Activated naive CD8-positive, alpha-beta T cell treated with anti-CD3 and anti-CD28 coated beads, Interleukin-2, amount 10 ng/mL, durations not matched to agents 7 days and 5 days (primary cell): Measurements from ENCODE around the gene CYLD. TPM values are rescaled to one million over a fixed set of nuclear protein-coding genes. Genes with fewer than 3 reads are reported as not detected.

Experiments
- ATAC-seq: fragments of 150-1000 bp; cut with Tn5 transposase; one replicate; pipeline ENCODE4 v1.10.0; 2021; ENCODE audit warnings: low read depth, moderate library complexity
- POLR2A ChIA-PET: fragments of 350-600 bp; sonication (Branson Sonifier 250); formaldehyde crosslinking; loops from one replicate; lab custom pipeline; 2021; ENCODE audit warnings: antibody characterized with exemption; lab: Charles Lee
- DNase-seq: peaks from one replicate; pipeline ENCODE4 v3.0.0; 2021
- H3K27ac Mint-ChIP-seq: one replicate; pipeline ENCODE4 v1.8.0; 2022; ENCODE audit warnings: mild to moderate bottlenecking, mixed read lengths
- H3K27me3 Mint-ChIP-seq: one replicate; pipeline ENCODE4 v1.8.0; 2022; ENCODE audit warnings: mild to moderate bottlenecking, moderate library complexity, mixed read lengths
- H3K36me3 Mint-ChIP-seq: one replicate; pipeline ENCODE4 v1.8.0; 2021; ENCODE audit warnings: mild to moderate bottlenecking, mixed read lengths
- H3K4me1 Mint-ChIP-seq: one replicate; pipeline ENCODE4 v1.8.0; 2021; ENCODE audit warnings: mixed read lengths
- H3K4me3 Mint-ChIP-seq: one replicate; pipeline ENCODE4 v1.8.0; 2022; ENCODE audit warnings: mild to moderate bottlenecking, moderate library complexity, mixed read lengths
- H3K9me3 Mint-ChIP-seq: one replicate; pipeline ENCODE4 v1.8.0; 2021; ENCODE audit warnings: mixed read lengths
- total RNA-seq, 2 experiments: library from RNA; stranded (reverse); gene quantifications; one replicate each; pipeline ENCODE4 v1.2.3, GENCODE V29; 2021

Gene CYLD
- 100 to 1,000 TPM; 166 to 172 TPM for total RNA-seq

DNA sequence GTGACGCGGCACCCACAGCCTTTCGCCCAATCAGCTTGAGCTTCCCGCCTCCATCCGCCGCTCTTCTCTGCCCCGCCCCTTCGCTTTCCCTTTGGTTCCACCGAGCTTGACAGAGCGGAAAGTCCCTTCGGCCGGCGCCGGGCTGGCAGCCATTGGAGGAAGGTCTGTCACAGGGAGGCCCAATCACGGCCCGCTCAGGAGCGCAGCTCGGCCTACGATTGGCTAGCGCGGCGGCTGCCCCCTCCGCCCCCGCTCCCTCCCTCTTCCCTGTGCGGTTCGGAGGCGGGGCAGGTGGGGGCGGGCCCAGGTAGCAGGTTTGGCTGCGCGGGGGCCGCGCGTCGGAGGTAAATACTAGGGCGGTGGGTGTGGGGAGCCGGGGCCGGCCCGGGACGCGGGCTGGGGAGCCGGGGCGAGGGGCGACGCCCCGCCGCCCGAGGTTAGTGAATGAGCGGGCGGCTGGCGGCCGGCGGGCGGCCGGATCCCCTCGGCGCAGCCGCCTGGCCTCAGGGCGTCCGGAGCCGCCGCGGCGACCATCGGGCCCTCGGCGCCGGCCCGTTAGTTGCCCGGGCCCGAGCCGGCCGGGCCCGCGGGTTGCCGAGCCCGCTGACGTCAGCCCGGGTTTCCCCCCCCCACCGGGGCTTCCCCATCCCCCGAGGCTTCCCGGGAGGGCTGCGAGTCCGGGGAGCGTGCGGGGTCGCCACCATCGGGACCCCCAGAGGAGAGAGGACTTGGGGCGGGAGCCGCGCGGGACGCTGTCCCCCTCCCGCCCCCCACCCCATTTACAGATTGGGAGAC lies at the start of gene CYLD:
Gene CYLD, plus strand, starts transcription at position 306 of the 795 bp plus-strand sequence. CDS start 7,613 bp downstream, outside the sequence.
- peak within 1 kb of the TSS; percentile 95 for H3K27ac Mint-ChIP-seq
- no peaks in the 10 kb centered on the region for H3K9me3 Mint-ChIP-seq
- H3K4me1 Mint-ChIP-seq: peaks cover 40% of the 10 kb centered on the region
- no peaks in the 10 kb centered on the region for H3K27me3 Mint-ChIP-seq
- POLR2A ChIA-PET: interaction anchor here (0.6 to 7.5 kb wide), 13 partner anchors 9 to 549 kb away, joined by 3 to 144 read pairs (median 3); partner anchors contain the start of gene SNX20
- peak; percentile 98 for DNase-seq
- H3K36me3 Mint-ChIP-seq: peaks cover 25% of the 10 kb centered on the region
- H3K4me3 Mint-ChIP-seq: peak within 1 kb of the TSS; percentile 96
- ATAC-seq: peak; percentile 97

GRCh38 chr16:50692644-50692998 lies 49.3 kb upstream of the CYLD start:
- POLR2A ChIA-PET: no interaction called here
- Mint-ChIP-seq H3K4me3 (peak overlapping the region; percentile 73), H3K36me3 (peaks cover 2% of the 10 kb centered on the region), H3K27me3 (peaks cover 15% of the 10 kb centered on the region), H3K27ac (peak overlapping the region; percentile 60), H3K9me3 (no peaks in the 10 kb centered on the region), H3K4me1 (peaks cover 29% of the 10 kb centered on the region)
- no peak for DNase-seq
- no peak for ATAC-seq

GRCh38 chr16:50692999-50693781 lies 48.7 kb upstream of the CYLD start, which contains the start of gene NOD2:
Gene NOD2, plus strand, starts transcription at chr16:50693606. Its CDS starts 5,890 bp downstream, at chr16:50699496.
- peak; percentile 43 for ATAC-seq
- Mint-ChIP-seq H3K27me3 (peaks cover 15% of the 10 kb centered on the region), H3K4me3 (peak within 1 kb of the TSS; percentile 78), H3K36me3 (peaks cover 2% of the 10 kb centered on the region), H3K9me3 (no peaks in the 10 kb centered on the region), H3K27ac (peak within 1 kb of the TSS; percentile 60), H3K4me1 (peaks cover 35% of the 10 kb centered on the region)
- DNase-seq: peak; percentile 53
- POLR2A ChIA-PET: interaction anchor here (1.2 kb wide), 1 partner anchor 12 kb away, joined by 4 read pairs; the partner anchor contains the start of gene SNX20

DNA sequence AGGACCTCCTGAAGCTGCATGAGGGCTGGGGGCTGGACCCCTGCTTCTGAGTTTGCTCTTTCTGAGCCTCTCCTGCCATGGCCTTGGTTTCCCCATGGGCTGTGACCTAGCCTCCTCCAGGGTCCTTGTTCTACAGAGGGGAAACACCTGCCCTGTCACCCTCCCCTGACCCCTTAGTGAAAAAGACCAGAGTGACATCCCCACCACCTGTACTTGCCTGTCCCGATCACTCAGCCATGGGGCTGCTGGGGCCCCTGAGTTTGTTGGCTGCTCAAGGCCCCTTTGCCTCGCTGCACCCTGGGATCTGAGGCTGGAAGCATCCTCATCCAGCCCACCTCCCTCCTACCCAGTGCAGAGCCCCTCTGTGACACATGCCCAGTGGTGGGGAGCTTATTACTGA lies 47.7 kb upstream of the CYLD start:
- peak overlapping the region; percentile 31 for H3K27ac Mint-ChIP-seq
- peak overlapping the region; percentile 78 for H3K4me3 Mint-ChIP-seq
- H3K9me3 Mint-ChIP-seq: no peaks in the 10 kb centered on the region
- ATAC-seq: no peak
- peaks cover 15% of the 10 kb centered on the region for H3K27me3 Mint-ChIP-seq
- H3K36me3 Mint-ChIP-seq: peaks cover 2% of the 10 kb centered on the region
- POLR2A ChIA-PET: interaction anchor here (0.6 to 1.2 kb wide), 2 partner anchors 13 to 22 kb away, joined by 4 read pairs; partner anchors contain the start of gene SNX20
- peaks cover 37% of the 10 kb centered on the region for H3K4me1 Mint-ChIP-seq
- DNase-seq: no peak

DNA sequence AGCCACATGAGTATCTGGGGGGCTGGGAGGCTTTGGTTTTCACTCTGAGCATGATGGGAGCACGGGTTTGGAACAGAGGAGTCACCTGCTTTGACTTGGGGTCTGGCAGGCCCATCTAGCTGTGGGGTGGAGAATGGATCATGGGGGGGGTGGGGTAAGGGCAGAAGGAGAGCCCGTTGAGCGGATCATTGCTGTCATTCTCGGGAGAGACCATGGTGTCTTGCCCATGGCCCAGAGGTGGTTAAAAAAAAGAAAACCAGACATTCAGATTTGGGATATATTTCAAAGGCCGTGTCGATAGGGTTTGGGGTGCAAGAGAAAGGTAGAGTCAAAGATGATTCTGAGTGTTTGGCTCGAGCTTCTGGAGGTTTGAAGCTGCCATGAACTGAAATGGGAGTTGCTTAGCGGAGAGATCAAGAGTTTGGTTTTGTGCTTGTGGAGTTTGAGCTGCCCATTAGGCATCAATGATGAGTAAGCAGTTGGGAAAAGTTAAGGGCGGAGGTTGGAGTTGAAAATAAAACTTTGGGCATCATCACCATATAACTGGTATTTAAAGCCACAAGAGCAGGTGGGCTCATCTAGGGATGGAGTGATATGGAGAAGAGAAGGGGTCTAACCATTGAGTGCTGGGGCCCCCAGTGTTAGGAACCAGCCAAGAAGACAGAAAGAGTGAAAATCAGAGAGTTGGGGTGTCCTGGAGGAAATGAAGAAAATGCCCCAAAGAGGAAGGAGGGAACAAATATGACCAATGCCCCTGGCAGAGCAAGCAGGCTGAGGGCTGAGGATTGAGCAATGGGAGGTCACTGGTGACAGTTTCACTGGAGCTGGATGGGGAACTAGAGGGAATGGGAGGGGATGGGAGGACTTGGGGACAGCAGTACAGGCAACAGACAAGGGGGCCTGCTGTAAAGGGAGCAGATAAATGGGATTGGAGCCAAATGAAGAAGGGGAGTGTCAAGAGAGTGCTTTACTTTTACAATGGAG lies 46.6 kb upstream of the CYLD start:
- no peaks in the 10 kb centered on the region for H3K9me3 Mint-ChIP-seq
- H3K4me3 Mint-ChIP-seq: peak overlapping the region; percentile 5
- H3K27me3 Mint-ChIP-seq: peaks cover 15% of the 10 kb centered on the region
- H3K36me3 Mint-ChIP-seq: peaks cover 2% of the 10 kb centered on the region
- POLR2A ChIA-PET: interaction anchor here (0.6 to 1.2 kb wide), 3 partner anchors 21 to 50 kb away, joined by 3 to 4 read pairs (median 3); no protein-coding TSS in a partner anchor
- no peak for DNase-seq
- ATAC-seq: no peak
- H3K27ac Mint-ChIP-seq: peak overlapping the region; percentile 19
- peaks cover 39% of the 10 kb centered on the region for H3K4me1 Mint-ChIP-seq

- Mint-ChIP-seq H3K36me3 (peaks cover 3% of the 10 kb centered on the region), H3K4me1 (peaks cover 39% of the 10 kb centered on the region), H3K9me3 (no peaks in the 10 kb centered on the region), H3K27me3 (peaks cover 15% of the 10 kb centered on the region), H3K27ac (peak overlapping the region; percentile 69), H3K4me3 (peak overlapping the region; percentile 48)
- ATAC-seq (no peak), DNase-seq (peak; percentile 28)
- POLR2A ChIA-PET: interaction anchor here (1.2 kb wide), 1 partner anchor 45 kb away, joined by 3 read pairs; no protein-coding TSS in a partner anchor
Observed at GRCh38 chr16:50696126-50696525, 45.8 kb upstream of the CYLD start.

DNA sequence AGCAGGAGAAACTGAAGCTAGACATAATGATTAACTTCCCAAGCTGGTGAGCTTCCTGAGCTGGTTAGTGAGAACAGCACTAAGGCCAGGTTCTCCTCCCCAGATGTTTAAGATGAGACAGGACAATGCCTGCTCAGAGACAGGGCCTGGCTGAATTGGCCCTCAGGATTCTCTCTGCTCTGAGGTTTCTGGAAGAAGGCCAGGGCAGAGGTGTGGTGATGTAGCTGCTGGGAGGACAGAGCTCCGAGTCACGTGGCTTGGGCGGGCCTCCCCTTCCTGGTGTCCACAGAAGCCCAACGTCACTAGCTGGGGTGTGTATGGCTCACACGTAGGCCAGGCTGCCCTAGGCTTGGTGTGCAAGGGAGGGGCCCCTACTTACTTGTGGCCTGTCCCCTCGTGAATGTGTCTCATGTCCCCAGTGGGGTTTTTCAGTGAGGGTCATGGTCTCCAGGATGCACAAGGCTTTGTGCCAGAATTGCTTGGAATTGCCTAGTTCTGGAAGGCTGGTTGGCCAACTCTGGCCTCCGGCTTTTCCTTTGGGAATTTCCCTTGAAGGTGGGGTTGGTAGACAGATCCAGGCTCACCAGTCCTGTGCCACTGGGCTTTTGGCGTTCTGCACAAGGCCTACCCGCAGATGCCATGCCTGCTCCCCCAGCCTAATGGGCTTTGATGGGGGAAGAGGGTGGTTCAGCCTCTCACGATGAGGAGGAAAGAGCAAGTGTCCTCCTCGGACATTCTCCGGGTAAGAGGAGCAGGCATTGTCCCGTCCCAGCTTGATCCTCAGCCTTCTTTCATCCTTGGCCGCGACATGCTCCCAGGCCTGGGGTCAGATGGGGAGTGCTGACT lies 45.1 kb upstream of the CYLD start:
- ATAC-seq: no peak
- peaks cover 15% of the 10 kb centered on the region for H3K27me3 Mint-ChIP-seq
- H3K4me1 Mint-ChIP-seq: peaks cover 39% of the 10 kb centered on the region
- H3K36me3 Mint-ChIP-seq: peaks cover 7% of the 10 kb centered on the region
- POLR2A ChIA-PET: interaction anchor here (1.2 kb wide), 1 partner anchor 45 kb away, joined by 3 read pairs; no protein-coding TSS in a partner anchor
- DNase-seq: no peak
- peak overlapping the region; percentile 48 for H3K4me3 Mint-ChIP-seq
- peaks cover 2% of the 10 kb centered on the region for H3K9me3 Mint-ChIP-seq
- peak overlapping the region; percentile 69 for H3K27ac Mint-ChIP-seq

DNA sequence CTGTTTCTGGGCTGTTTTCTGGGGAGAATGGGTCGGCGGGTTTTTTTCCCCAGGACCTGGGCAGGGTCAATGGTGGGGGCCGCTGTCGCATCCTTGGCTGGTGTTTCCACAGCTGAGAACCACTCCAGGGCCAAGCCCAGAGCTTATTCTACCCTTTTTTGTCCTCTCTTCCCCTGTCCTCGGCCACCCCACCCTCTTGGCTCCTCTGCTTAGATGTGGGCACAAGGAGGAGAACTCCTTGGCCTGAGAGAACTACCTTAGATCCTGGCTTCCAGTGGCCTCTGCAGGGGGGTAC lies 44.5 kb upstream of the CYLD start:
- Mint-ChIP-seq H3K36me3 (peaks cover 7% of the 10 kb centered on the region), H3K4me1 (peaks cover 39% of the 10 kb centered on the region), H3K4me3 (peak overlapping the region; percentile 75), H3K27ac (peak overlapping the region; percentile 82), H3K9me3 (peaks cover 2% of the 10 kb centered on the region), H3K27me3 (peaks cover 13% of the 10 kb centered on the region)
- POLR2A ChIA-PET: no interaction called here
- ATAC-seq (no peak), DNase-seq (no peak)

GRCh38 chr16:50697881-50698767 lies 43.8 kb upstream of the CYLD start:
- Mint-ChIP-seq H3K9me3 (peaks cover 2% of the 10 kb centered on the region), H3K27ac (peak overlapping the region; percentile 82), H3K27me3 (peaks cover 6% of the 10 kb centered on the region), H3K4me1 (peaks cover 37% of the 10 kb centered on the region), H3K4me3 (peak overlapping the region; percentile 75), H3K36me3 (peaks cover 7% of the 10 kb centered on the region)
- DNase-seq (no peak), ATAC-seq (peak; percentile 55)
- POLR2A ChIA-PET: interaction anchor here (0.8 kb wide), 1 partner anchor 13 kb away, joined by 3 read pairs; no protein-coding TSS in a partner anchor

- POLR2A ChIA-PET: no interaction called here
- peaks cover 15% of the 10 kb centered on the region for H3K36me3 Mint-ChIP-seq
- peaks cover 8% of the 10 kb centered on the region for H3K9me3 Mint-ChIP-seq
- no peak for ATAC-seq
- no peak for DNase-seq
- H3K4me3 Mint-ChIP-seq: no peak overlapping the region
- peak overlapping the region; percentile 31 for H3K27ac Mint-ChIP-seq
- peaks cover under 1% of the 10 kb centered on the region for H3K27me3 Mint-ChIP-seq
- peaks cover 32% of the 10 kb centered on the region for H3K4me1 Mint-ChIP-seq
Observed at GRCh38 chr16:50699326-50700159, 42.3 kb upstream of the CYLD start.
